H1 (cell line): ENCODE measurements around the gene STX18. TPM values are rescaled to one million over a fixed set of nuclear protein-coding genes. Genes with fewer than 3 reads are reported as not detected.

Source experiments
- CTCF ChIA-PET: fragments of 300-600 bp; sonication (Branson Sonifier 250); formaldehyde crosslinking; loops from one replicate; lab custom pipeline; 2021; ENCODE audit not compliant: partially characterized antibody; lab: Charles Lee
- POLR2A ChIA-PET: fragments of 300-600 bp; sonication (Branson Sonifier 250); formaldehyde crosslinking; loops from one replicate; lab custom pipeline; 2021; ENCODE audit warnings: inconsistent platforms; ENCODE audit not compliant: partially characterized antibody; lab: Charles Lee
- DNase-seq, 2 experiments: peaks; one replicate each; pipeline versions ENCODE4 v3.0.0 to v3.0.0-alpha.2; 2010 to 2022; ENCODE audit warnings: low spot score in 2 of 2, low read depth in 1 of 2, mixed read lengths in 1 of 2
- FAIRE-seq: peaks from 2 replicates; lab custom pipeline; 2011; peaks lifted over from hg19 to GRCh38; lab: Jason Lieb, UNC
- H2AFZ ChIP-seq: 2 replicates; pipeline ENCODE4 v1.8.1; 2012; ENCODE audit warnings: low read length, inconsistent platforms
- H2AK5ac ChIP-seq: 2 replicates; pipeline ENCODE4 v1.6.1; 2013; ENCODE audit warnings: low read depth, low read length
- H2BK120ac ChIP-seq: replicated peaks from 2 replicates; pipeline ENCODE3; 2013; ENCODE audit warnings: low read depth, low read length, inconsistent platforms
- H2BK12ac ChIP-seq: 2 replicates; pipeline ENCODE4 v1.6.1; 2013; ENCODE audit warnings: low read depth, low read length
- H2BK15ac ChIP-seq: 2 replicates; pipeline ENCODE4 v1.6.1; 2013; ENCODE audit warnings: low read length
- H2BK20ac ChIP-seq: 2 replicates; pipeline ENCODE4 v1.6.1; 2013; ENCODE audit warnings: low read length
- H2BK5ac ChIP-seq: 2 replicates; pipeline ENCODE4 v1.6.1; 2013; ENCODE audit warnings: low read depth, low read length
- H3K14ac ChIP-seq: 2 replicates; pipeline ENCODE4 v1.6.1; 2013; ENCODE audit warnings: inconsistent platforms; ENCODE audit not compliant: insufficient read length
- H3K18ac ChIP-seq: 2 replicates; pipeline ENCODE4 v1.6.1; 2013; ENCODE audit warnings: low read length; ENCODE audit errors: extremely low read depth
- H3K23ac ChIP-seq: 2 replicates; pipeline ENCODE4 v1.6.1; 2013; ENCODE audit warnings: inconsistent platforms; ENCODE audit not compliant: insufficient read length
- H3K23me2 ChIP-seq: 2 replicates; pipeline ENCODE4 v1.6.1; 2013; ENCODE audit warnings: low read depth, low read length
- H3K27ac ChIP-seq: 2 replicates; pipeline ENCODE4 v1.6.1; 2011; ENCODE audit warnings: low read depth, low read length, inconsistent platforms
- H3K27me3 ChIP-seq, 4 experiments: replicated peaks in 1 of 4; 1 replicate in 1 of 4; 2 replicates in 3 of 4; pipeline versions ENCODE4 v1.6.1 to v1.8.1; 2011 to 2013; ENCODE audit warnings: low read length in 3 of 4, mild to moderate bottlenecking in 3 of 4, inconsistent platforms in 2 of 4, mixed read lengths in 2 of 4, moderate library complexity in 1 of 4; ENCODE audit not compliant: control insufficient read depth in 3 of 4, insufficient read depth in 3 of 4; ENCODE audit errors: extremely low read depth in 1 of 4
- H3K36me3 ChIP-seq, 4 experiments: 2 replicates each; pipeline versions ENCODE4 v1.6.1 to v1.8.1; 2011 to 2013; ENCODE audit warnings: mild to moderate bottlenecking in 4 of 4, low read length in 3 of 4, moderate library complexity in 2 of 4, control low read depth in 1 of 4, inconsistent platforms in 1 of 4; ENCODE audit not compliant: insufficient read depth in 4 of 4, control insufficient read depth in 2 of 4
- H3K4ac ChIP-seq: replicated peaks from 2 replicates; pipeline ENCODE3; 2013; ENCODE audit warnings: low read length, low read depth, mixed read lengths, inconsistent platforms; ENCODE audit not compliant: insufficient read length
- H3K4me1 ChIP-seq, 4 experiments: replicated peaks in 1 of 4; 1 replicate in 1 of 4; 2 replicates in 3 of 4; pipeline versions ENCODE4 v1.6.1 to v1.8.1; 2011 to 2013; ENCODE audit warnings: low read length in 3 of 4, inconsistent platforms in 2 of 4, mixed read lengths in 1 of 4; ENCODE audit not compliant: insufficient read depth in 4 of 4, control insufficient read depth in 3 of 4
- H3K4me2 ChIP-seq, 2 experiments: 2 replicates each; pipeline versions ENCODE4 v1.6.1 to v1.8.1; 2011 to 2013; ENCODE audit warnings: low read depth in 2 of 2, low read length in 2 of 2, control low read depth in 1 of 2, inconsistent platforms in 1 of 2, mild to moderate bottlenecking in 1 of 2; ENCODE audit not compliant: insufficient read depth in 1 of 2
- H3K4me3 ChIP-seq, 4 experiments: fragments of 200-600, 300-600 bp in 1 of 4; sonication (generic), shearing (Covaris generic), sonication (Bioruptor Twin) in 1 of 4; 2 replicates each; pipeline versions ENCODE4 v1.5.1 to v1.8.1; 2011 to 2016; ENCODE audit warnings: low read length in 4 of 4, low read depth in 3 of 4, control low read depth in 2 of 4, inconsistent platforms in 2 of 4, mild to moderate bottlenecking in 2 of 4, mixed read lengths in 1 of 4, moderate library complexity in 1 of 4; ENCODE audit not compliant: insufficient read depth in 2 of 4; ENCODE audit errors: extremely low read depth in 1 of 4
- H3K56ac ChIP-seq: replicated peaks from 2 replicates; pipeline ENCODE3; 2013; ENCODE audit warnings: low read depth, mild to moderate bottlenecking, mixed read lengths, low read length, inconsistent platforms; ENCODE audit not compliant: insufficient read length
- H3K79me1 ChIP-seq: 2 replicates; pipeline ENCODE4 v1.6.1; 2013; ENCODE audit warnings: low read depth, low read length, control low read depth
- H3K79me2 ChIP-seq, 2 experiments: 2 replicates each; pipeline versions ENCODE4 v1.6.1 to v1.8.1; 2012 to 2013; ENCODE audit warnings: low read length in 2 of 2, mild to moderate bottlenecking in 2 of 2, inconsistent platforms in 1 of 2; ENCODE audit not compliant: insufficient read depth in 2 of 2, control insufficient read depth in 1 of 2
- H3K9ac ChIP-seq, 4 experiments: replicated peaks in 1 of 4; 1 replicate in 1 of 4; 2 replicates in 3 of 4; pipeline versions ENCODE4 v1.6.1 to v1.8.1; 2011 to 2013; ENCODE audit warnings: low read depth in 3 of 4, low read length in 3 of 4, control low read depth in 2 of 4, mild to moderate bottlenecking in 2 of 4, moderate library complexity in 2 of 4, inconsistent platforms in 1 of 4; ENCODE audit errors: extremely low read depth in 1 of 4
- H3K9me3 ChIP-seq, 2 experiments: 2 replicates each; pipeline versions ENCODE4 v1.6.1 to v1.8.1; 2012 to 2013; ENCODE audit warnings: mild to moderate bottlenecking in 2 of 2, moderate library complexity in 2 of 2, control low read depth in 1 of 2, inconsistent platforms in 1 of 2, low read depth in 1 of 2, low read length in 1 of 2, mixed read lengths in 1 of 2; ENCODE audit not compliant: insufficient read depth in 2 of 2
- H4K20me1 ChIP-seq, 2 experiments: replicated peaks in 1 of 2; 2 replicates each; pipeline versions ENCODE3 to v1.8.1; 2011 to 2013; ENCODE audit warnings: inconsistent platforms in 2 of 2, low read length in 2 of 2, mild to moderate bottlenecking in 1 of 2; ENCODE audit not compliant: insufficient read depth in 2 of 2, control insufficient read depth in 1 of 2
- H4K5ac ChIP-seq: 2 replicates; pipeline ENCODE4 v1.6.1; 2013; ENCODE audit warnings: low read length, low read depth, mixed read lengths, inconsistent platforms; ENCODE audit not compliant: insufficient read length
- H4K8ac ChIP-seq: 2 replicates; pipeline ENCODE4 v1.8.0; 2013; ENCODE audit warnings: mild to moderate bottlenecking, moderate library complexity, low read length, inconsistent platforms; ENCODE audit not compliant: insufficient read depth; ENCODE audit errors: extremely low read depth
- H4K91ac ChIP-seq: replicated peaks from 2 replicates; pipeline ENCODE3; 2013; ENCODE audit warnings: low read length, mixed read lengths, inconsistent platforms; ENCODE audit not compliant: insufficient read length
- CBX8 ChIP-seq: fragments of 300-800, 300-1000 bp; sonication (generic); IDR thresholded peaks from 2 replicates; pipeline ENCODE4 v1.7.1; 2016; ENCODE audit warnings: low read depth, low read length, borderline replicate concordance
- WGBS, 2 experiments: shearing (Covaris generic) in 1 of 2; methylation state at CpG; one replicate each; pipeline versions ENCODE4 v1.1.6 to v1.1.7; 2013 to 2015; ENCODE audit warnings: low lambda C conversion rate in 2 of 2, mixed read lengths in 2 of 2, inconsistent platforms in 1 of 2, low coverage in 1 of 2, missing lambda C conversion rate in 1 of 2; ENCODE audit not compliant: insufficient replicate concordance in 2 of 2, insufficient coverage in 1 of 2, insufficient read length in 1 of 2; ENCODE audit errors: extremely low coverage in 1 of 2, missing lambda C conversion rate in 1 of 2; 5-methylcytosine and 5-hydroxymethylcytosine counted together
- polyA plus RNA-seq, 7 experiments: library from polyadenylated mRNA; depleted of rRNA in 3 of 7; stranded (reverse) in 5 of 7; unstranded in 2 of 7; fragments of >200 nt in 5 of 7; fragments of 200-250 nt in 2 of 7; gene quantifications; 1 replicate in 5 of 7; 2 replicates in 1 of 7; 4 replicates in 1 of 7; pipeline versions ENCODE4 v1.2.1 to v1.2.3, GENCODE V29; 2011 to 2013; ENCODE audit warnings: missing spikeins in 2 of 7, mixed read lengths in 2 of 7
- total RNA-seq: library from RNA; stranded (reverse); fragmentation: NEBNext Ultra II Directional; extraction: Animal tissue kit (Norgen Biotek cat#: 25700); gene quantifications from 2 replicates; pipeline ENCODE4 v1.2.1, GENCODE V29; 2021
- TF ChIP-seq, protein P1 (sequence below): IDR thresholded peaks from 2 replicates; pipeline ENCODE4 v1.6.1; 2012; ENCODE audit warnings: low read length, inconsistent platforms
- TF ChIP-seq, protein P2 (sequence below), 3 experiments: IDR thresholded peaks; 1 replicate in 2 of 3; 2 replicates in 1 of 3; pipeline versions ENCODE4 v1.5.1 to v1.6.1; 2011; ENCODE audit warnings: low read length in 3 of 3, mild to moderate bottlenecking in 3 of 3, inconsistent platforms in 2 of 3, low read depth in 1 of 3, moderate library complexity in 1 of 3; ENCODE audit not compliant: insufficient read depth in 1 of 3; ENCODE audit errors: control extremely low read depth in 1 of 3

Gene STX18
- total and polyA plus RNA-seq, 2 of the 8 experiments (the other 6 are each of a cell fraction or from before 2014, with no cell fraction given): 14.6 to 18.3 TPM

DNA sequence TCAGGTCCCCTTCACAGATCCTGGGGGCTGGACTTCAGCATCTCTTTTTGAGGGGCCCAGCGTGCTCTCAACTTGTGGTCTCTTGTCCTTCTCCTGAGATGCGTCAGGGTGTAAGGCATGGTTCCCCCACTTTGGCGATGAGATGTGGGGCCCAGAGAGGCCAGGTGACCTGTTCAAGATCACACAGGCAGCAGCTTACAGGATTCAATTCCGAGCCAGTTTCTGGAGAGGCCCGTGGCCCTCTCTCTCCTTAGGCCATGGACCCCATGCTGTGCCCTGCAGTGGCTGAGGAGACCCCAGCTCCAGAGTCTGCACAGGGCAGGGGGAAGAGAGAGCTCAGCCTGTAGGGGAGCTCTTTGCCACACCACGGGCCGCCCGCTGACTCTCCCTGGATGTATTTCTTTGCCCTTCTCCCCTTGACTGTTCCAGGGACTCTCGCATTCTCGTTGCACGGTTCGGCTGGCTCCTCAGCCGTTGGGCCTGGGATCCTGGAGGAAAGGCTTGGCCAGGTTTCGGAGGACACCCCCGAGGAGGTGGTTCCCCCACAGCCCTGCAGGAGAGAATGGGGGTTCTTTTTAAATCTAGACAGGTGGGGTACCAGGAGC lies 136.4 kb downstream of the STX18 start:
- no peak overlapping the region for H2BK12ac ChIP-seq
- H2BK120ac ChIP-seq: no peak overlapping the region
- H3K56ac ChIP-seq: no peak overlapping the region
- DNase-seq: no peak
- H3K27me3 ChIP-seq: no peaks in the 10 kb centered on the region
- no peaks in the 10 kb centered on the region; a peak in 3 of 7 replicates for H3K4me1 ChIP-seq
- H3K4me2 ChIP-seq: no peak overlapping the region
- H3K27ac ChIP-seq: no peak overlapping the region
- no peak overlapping the region for H3K4me3 ChIP-seq
- WGBS, 2 experiments: 91% methylated on average over 15 of the region's 15 CpGs; no CpG with 5 or more reads in 1 of the 2 experiments
- H2AK5ac ChIP-seq: no peak overlapping the region
- TF ChIP-seq CBX8: no peak
- TF ChIP-seq, protein P1, sequence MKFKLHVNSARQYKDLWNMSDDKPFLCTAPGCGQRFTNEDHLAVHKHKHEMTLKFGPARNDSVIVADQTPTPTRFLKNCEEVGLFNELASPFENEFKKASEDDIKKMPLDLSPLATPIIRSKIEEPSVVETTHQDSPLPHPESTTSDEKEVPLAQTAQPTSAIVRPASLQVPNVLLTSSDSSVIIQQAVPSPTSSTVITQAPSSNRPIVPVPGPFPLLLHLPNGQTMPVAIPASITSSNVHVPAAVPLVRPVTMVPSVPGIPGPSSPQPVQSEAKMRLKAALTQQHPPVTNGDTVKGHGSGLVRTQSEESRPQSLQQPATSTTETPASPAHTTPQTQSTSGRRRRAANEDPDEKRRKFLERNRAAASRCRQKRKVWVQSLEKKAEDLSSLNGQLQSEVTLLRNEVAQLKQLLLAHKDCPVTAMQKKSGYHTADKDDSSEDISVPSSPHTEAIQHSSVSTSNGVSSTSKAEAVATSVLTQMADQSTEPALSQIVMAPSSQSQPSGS: no peak
- TF ChIP-seq, protein P2, sequence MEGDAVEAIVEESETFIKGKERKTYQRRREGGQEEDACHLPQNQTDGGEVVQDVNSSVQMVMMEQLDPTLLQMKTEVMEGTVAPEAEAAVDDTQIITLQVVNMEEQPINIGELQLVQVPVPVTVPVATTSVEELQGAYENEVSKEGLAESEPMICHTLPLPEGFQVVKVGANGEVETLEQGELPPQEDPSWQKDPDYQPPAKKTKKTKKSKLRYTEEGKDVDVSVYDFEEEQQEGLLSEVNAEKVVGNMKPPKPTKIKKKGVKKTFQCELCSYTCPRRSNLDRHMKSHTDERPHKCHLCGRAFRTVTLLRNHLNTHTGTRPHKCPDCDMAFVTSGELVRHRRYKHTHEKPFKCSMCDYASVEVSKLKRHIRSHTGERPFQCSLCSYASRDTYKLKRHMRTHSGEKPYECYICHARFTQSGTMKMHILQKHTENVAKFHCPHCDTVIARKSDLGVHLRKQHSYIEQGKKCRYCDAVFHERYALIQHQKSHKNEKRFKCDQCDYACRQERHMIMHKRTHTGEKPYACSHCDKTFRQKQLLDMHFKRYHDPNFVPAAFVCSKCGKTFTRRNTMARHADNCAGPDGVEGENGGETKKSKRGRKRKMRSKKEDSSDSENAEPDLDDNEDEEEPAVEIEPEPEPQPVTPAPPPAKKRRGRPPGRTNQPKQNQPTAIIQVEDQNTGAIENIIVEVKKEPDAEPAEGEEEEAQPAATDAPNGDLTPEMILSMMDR (IDR thresholded peaks at IDR 0.05; ENCODE audit: control extremely low read depth in 1 of 3, insufficient read depth in 1 of 3, low read depth in 1 of 3, low read length in 3 of 3): peak in 2 of 3 experiments; percentile 1 to 5; a peak in 1 of 4 replicates
- TF ChIP-seq, all 59 proteins: peak for 1
- Histone ChIP-seq H2AFZ (no peak overlapping the region), H3K14ac (no peak overlapping the region), H4K8ac (no peak overlapping the region), H2BK5ac (no peak overlapping the region), H4K91ac (no peak overlapping the region), H3K36me3 (peaks cover 0 to 7% (median 1%) of the 10 kb centered on the region in 4 experiments; a peak in 1 of 8 replicates), H4K20me1 (peaks cover 0 to 3% of the 10 kb centered on the region in 2 experiments), H3K9ac (no peak overlapping the region), H3K18ac (no peak overlapping the region), H2BK20ac (no peak overlapping the region), H3K9me3 (no peaks in the 10 kb centered on the region), H3K23ac (no peak overlapping the region), H3K23me2 (no peaks in the 10 kb centered on the region), H3K79me2 (no peaks in the 10 kb centered on the region), H4K5ac (no peak overlapping the region), H2BK15ac (no peak overlapping the region), H3K79me1 (no peaks in the 10 kb centered on the region; the same call in 1 of the 2 replicates), H3K4ac (no peak overlapping the region)
- ChIA-PET POLR2A (interaction anchor here (1.0 to 1.3 kb wide), 2 partner anchors 9 to 15 kb away, joined by 3 to 5 read pairs; no protein-coding TSS in a partner anchor), CTCF (interaction anchor here (0.6 to 2.1 kb wide), 4 partner anchors 9 to 26 kb away, joined by 3 to 8 read pairs (median 4); no protein-coding TSS in a partner anchor)
- no peak for FAIRE-seq
